Type B pancreatic cell (in vitro differentiated cells): ENCODE measurements around the gene CTDP1. TPM values are rescaled to one million over a fixed set of nuclear protein-coding genes. Genes with fewer than 3 reads are reported as not detected.

ENCODE experiments used
- DNase-seq: peaks from one replicate; pipeline ENCODE4 v3.0.0; 2021; ENCODE audit warnings: mixed read lengths; ENCODE audit not compliant: unreplicated experiment; ENCODE audit errors: extremely low spot score
- H3K27ac Mint-ChIP-seq: 2 replicates; pipeline ENCODE4 v1.8.0; 2021; ENCODE audit warnings: mild to moderate bottlenecking, mixed read lengths
- H3K27me3 Mint-ChIP-seq: 2 replicates; pipeline ENCODE4 v1.8.0; 2021; ENCODE audit warnings: mixed read lengths
- H3K36me3 Mint-ChIP-seq: 2 replicates; pipeline ENCODE4 v1.8.0; 2021; ENCODE audit warnings: mixed read lengths
- H3K4me1 Mint-ChIP-seq: one replicate; pipeline ENCODE4 v1.8.0; 2021; ENCODE audit warnings: mixed read lengths; ENCODE audit not compliant: unreplicated experiment
- H3K4me3 Mint-ChIP-seq: 2 replicates; pipeline ENCODE4 v1.8.0; 2021; ENCODE audit warnings: mild to moderate bottlenecking, mixed read lengths
- H3K9me3 Mint-ChIP-seq: 2 replicates; pipeline ENCODE4 v1.8.0; 2021; ENCODE audit warnings: mixed read lengths
- CTCF ChIP-seq: fragments of 200-600 bp; sonication (generic); conservative IDR thresholded peaks from 2 replicates; pipeline ENCODE4 v1.5.0; 2021; ENCODE audit warnings: antibody characterized with exemption, mild to moderate bottlenecking
- total RNA-seq: library from RNA; stranded (reverse); gene quantifications from 2 replicates; pipeline ENCODE4 v1.2.1, GENCODE V29; 2021; ENCODE audit warnings: low replicate concordance

The CTDP1 gene
- total RNA-seq, 1 donor from 2014 or later = 21.1 TPM

- Mint-ChIP-seq H3K4me1 (peaks cover 5% of the 10 kb centered on the region), H3K27ac (no peak overlapping the region), H3K27me3 (peaks cover 50% of the 10 kb centered on the region), H3K36me3 (no peaks in the 10 kb centered on the region), H3K9me3 (no peaks in the 10 kb centered on the region), H3K4me3 (no peak overlapping the region)
- DNase-seq = peak; percentile 68
- TF ChIP-seq CTCF = no peak
Measured at GRCh38 chr18:79800371-79801180, 121.0 kb downstream of the CTDP1 start.

- TF ChIP-seq CTCF = no peak
- H3K27me3 Mint-ChIP-seq = peaks cover 45% of the 10 kb centered on the region
- no peaks in the 10 kb centered on the region for H3K36me3 Mint-ChIP-seq
Measured at GRCh38 chr18:79801217-79801616, 121.6 kb downstream of the CTDP1 start.

GRCh38 chr18:79801641-79802040 lies 122.0 kb downstream of the CTDP1 start:
- Mint-ChIP-seq H3K4me1 (peaks cover 5% of the 10 kb centered on the region), H3K36me3 (no peaks in the 10 kb centered on the region), H3K9me3 (no peaks in the 10 kb centered on the region), H3K27me3 (peaks cover 41% of the 10 kb centered on the region), H3K27ac (no peak overlapping the region), H3K4me3 (no peak overlapping the region)
- no peak for DNase-seq
- no peak for TF ChIP-seq CTCF

More at GRCh38 chr18:79801217-79801616, 121.6 kb downstream of the CTDP1 start:
- no peak overlapping the region for H3K27ac Mint-ChIP-seq
- H3K4me3 Mint-ChIP-seq = no peak overlapping the region
- peaks cover 5% of the 10 kb centered on the region for H3K4me1 Mint-ChIP-seq
- H3K9me3 Mint-ChIP-seq = no peaks in the 10 kb centered on the region
- no peak for DNase-seq

- Mint-ChIP-seq H3K27ac (no peak overlapping the region), H3K36me3 (no peaks in the 10 kb centered on the region), H3K27me3 (peaks cover 35% of the 10 kb centered on the region), H3K4me3 (no peak overlapping the region), H3K4me1 (peaks cover 3% of the 10 kb centered on the region), H3K9me3 (no peaks in the 10 kb centered on the region)
- no peak for TF ChIP-seq CTCF
- DNase-seq = peak; percentile 65
Measured at GRCh38 chr18:79802298-79802697, 122.7 kb downstream of the CTDP1 start.

GRCh38 chr18:79803611-79804051 lies 124.0 kb downstream of the CTDP1 start:
- no peaks in the 10 kb centered on the region for H3K36me3 Mint-ChIP-seq
- H3K4me1 Mint-ChIP-seq = no peaks in the 10 kb centered on the region
- no peak overlapping the region for H3K4me3 Mint-ChIP-seq
- H3K9me3 Mint-ChIP-seq = no peaks in the 10 kb centered on the region
- H3K27ac Mint-ChIP-seq = no peak overlapping the region
- DNase-seq = no peak
- peaks cover 32% of the 10 kb centered on the region for H3K27me3 Mint-ChIP-seq
- TF ChIP-seq CTCF = no peak

Other genes with a start within 250 kb of the CTDP1 start
- 0.29 TPM in 1 of 2 replicates, not detected in the other for gene KCNG2, start 118.1 kb downstream of the CTDP1 start, total RNA-seq